Gastroesophageal sphincter (tissue), 4 donors: Measurements from ENCODE around the gene RFTN1. TPM values are rescaled to one million over a fixed set of nuclear protein-coding genes. Genes with fewer than 3 reads are reported as not detected.

ENCODE experiments used
- ATAC-seq: fragments of 150-250 bp; one replicate; pipeline ENCODE4 v1.9.1; 2016; ENCODE audit warnings: mild to moderate bottlenecking, moderate library complexity
- H3K27ac ChIP-seq, 4 donors: fragments of 200-600 bp; sonication (generic) in 3 of 4; 1 replicate in 3 of 4; 2 replicates in 1 of 4; pipeline ENCODE4 v1.5.1; 2016 to 2019
- H3K27me3 ChIP-seq: fragments of 200-600 bp; sonication (generic); one replicate; pipeline ENCODE4 v1.5.1; 2019
- H3K36me3 ChIP-seq, 2 donors: fragments of 200-600 bp; sonication (generic); one replicate each; pipeline ENCODE4 v1.5.1; 2019; ENCODE audit warnings: control low read depth in 1 of 2
- H3K4me1 ChIP-seq, 3 donors: fragments of 200-600 bp; sonication (generic); 1 replicate in 2 of 3; 2 replicates in 1 of 3; pipeline ENCODE4 v1.5.1; 2016 to 2019; ENCODE audit warnings: control low read depth in 2 of 3
- H3K4me3 ChIP-seq, 2 donors: fragments of 200-600 bp; sonication (generic); one replicate each; pipeline ENCODE4 v1.5.1; 2019; ENCODE audit warnings: mild to moderate bottlenecking in 1 of 2, moderate library complexity in 1 of 2
- H3K9me3 ChIP-seq, 3 donors: fragments of 200-600 bp; sonication (generic); one replicate each; pipeline ENCODE4 v1.5.1; 2017 to 2019; ENCODE audit warnings: control low read depth in 2 of 3
- CTCF ChIP-seq, 4 experiments: fragments of 200-600 bp in 2 of 4; fragments of 450-650 bp in 2 of 4; sonication (generic) in 1 of 4; IDR thresholded peaks; one replicate each; pipeline ENCODE4 v1.5.1; 2017 to 2019; ENCODE audit warnings: antibody characterized with exemption in 4 of 4, mild to moderate bottlenecking in 2 of 4, moderate library complexity in 2 of 4
- EP300 ChIP-seq: sonication (generic); formaldehyde crosslinking; IDR thresholded peaks from one replicate; pipeline ENCODE4 v1.6.1; 2017; ENCODE audit warnings: antibody characterized with exemption, mild to moderate bottlenecking
- POLR2A ChIP-seq, 2 donors: fragments of 450-650 bp; IDR thresholded peaks; one replicate each; pipeline ENCODE4 v1.6.1; 2017; ENCODE audit warnings: antibody characterized with exemption in 2 of 2, mild to moderate bottlenecking in 2 of 2, moderate library complexity in 1 of 2
- POLR2AphosphoS5 ChIP-seq: sonication (generic); formaldehyde crosslinking; IDR thresholded peaks from one replicate; pipeline ENCODE4 v1.6.1; 2017; ENCODE audit warnings: antibody characterized with exemption
- WGBS, 2 donors: methylation state at CpG; one replicate each; pipeline ENCODE4 v1.1.5; 2018; ENCODE audit warnings: low coverage in 1 of 2; 5-methylcytosine and 5-hydroxymethylcytosine counted together
- total RNA-seq, 4 donors: library from RNA; depleted of rRNA; stranded (reverse); fragments of >200 nt; gene quantifications; one replicate each; pipeline ENCODE4 v1.1.0, GENCODE V29; 2016

The RFTN1 gene
- total RNA-seq, 4 donors from 2014 or later, result 30.6 to 110 (median 68.2) TPM

- no peak for ATAC-seq
- Histone ChIP-seq H3K27me3 (no peaks in the 10 kb centered on the region), H3K36me3 (peaks cover 0 to 25% of the 10 kb centered on the region in 2 donors), H3K4me1 (peaks cover 0 to 57% (median 20%) of the 10 kb centered on the region in 3 donors), H3K27ac (peak overlapping the region; percentile 61 to 86 (median 78)), H3K9me3 (peaks cover 0 to 16% (median 0%) of the 10 kb centered on the region in 3 donors), H3K4me3 (no peak overlapping the region)
- TF ChIP-seq POLR2AphosphoS5 (no peak), CTCF (IDR thresholded peaks at IDR 0.05) (no peak), POLR2A (IDR thresholded peaks at IDR 0.05) (no peak), EP300 (no peak)
- 58 to 86% methylated on average over 3 to 9 of the region's 14 CpGs for WGBS, 2 donors
Measured at GRCh38 chr3:16335772-16336645, 177.5 kb downstream of the RFTN1 start.

GRCh38 chr3:16335333-16335732, 178.2 kb downstream of the RFTN1 start:
- H3K9me3 ChIP-seq, result peaks cover 0 to 18% (median 0%) of the 10 kb centered on the region in 3 donors
- TF ChIP-seq POLR2AphosphoS5, result no peak
- TF ChIP-seq EP300, result no peak
- no peak for TF ChIP-seq CTCF (IDR thresholded peaks at IDR 0.05)
- TF ChIP-seq POLR2A (IDR thresholded peaks at IDR 0.05), result no peak
- peaks cover 0 to 57% (median 20%) of the 10 kb centered on the region in 3 donors for H3K4me1 ChIP-seq
- ATAC-seq, result no peak
- peaks cover 0 to 28% of the 10 kb centered on the region in 2 donors for H3K36me3 ChIP-seq
- no peaks in the 10 kb centered on the region for H3K27me3 ChIP-seq
- peak overlapping the region; percentile 61 to 86 (median 78) for H3K27ac ChIP-seq
- no peak overlapping the region for H3K4me3 ChIP-seq
- 45 to 72% methylated on average over 3 to 5 of the region's 5 CpGs for WGBS, 2 donors

- peaks cover 0 to 57% (median 20%) of the 10 kb centered on the region in 3 donors for H3K4me1 ChIP-seq
- peak overlapping the region; percentile 61 to 86 (median 78) for H3K27ac ChIP-seq
- H3K36me3 ChIP-seq, result peaks cover 0 to 31% of the 10 kb centered on the region in 2 donors
- 21 to 52% methylated on average over 4 of the region's 4 CpGs for WGBS, 2 donors
- TF ChIP-seq POLR2A (IDR thresholded peaks at IDR 0.05), result no peak
- H3K27me3 ChIP-seq, result no peaks in the 10 kb centered on the region
- peaks cover 0 to 18% (median 0%) of the 10 kb centered on the region in 3 donors for H3K9me3 ChIP-seq
- H3K4me3 ChIP-seq, result no peak overlapping the region
- peak; percentile 50 for ATAC-seq
Measured at GRCh38 chr3:16334909-16335308, 178.6 kb downstream of the RFTN1 start.

- no peak overlapping the region for H3K4me3 ChIP-seq
- TF ChIP-seq EP300 (no peak), CTCF (IDR thresholded peaks at IDR 0.05) (no peak), POLR2AphosphoS5 (no peak), POLR2A (IDR thresholded peaks at IDR 0.05) (no peak)
- peaks cover 0 to 38% (median 6%) of the 10 kb centered on the region in 3 donors for H3K4me1 ChIP-seq
- H3K27me3 ChIP-seq, result no peaks in the 10 kb centered on the region
- 67 to 80% methylated on average over 1 of the region's 1 CpG for WGBS, 2 donors
- H3K27ac ChIP-seq, result peak overlapping the region in 3 of 4 donors; percentile 52 to 86 (median 73)
- H3K9me3 ChIP-seq, result peaks cover 0 to 18% (median 0%) of the 10 kb centered on the region in 3 donors
- ATAC-seq, result peak; percentile 44
- H3K36me3 ChIP-seq, result peaks cover 0 to 36% of the 10 kb centered on the region in 2 donors
Measured at GRCh38 chr3:16332904-16333426, 180.5 kb downstream of the RFTN1 start.

GRCh38 chr3:16331319-16331883, 182.1 kb downstream of the RFTN1 start:
- ATAC-seq, result no peak
- H3K36me3 ChIP-seq, result peaks cover 0 to 26% of the 10 kb centered on the region in 2 donors
- H3K4me1 ChIP-seq, result peaks cover 0 to 39% (median 9%) of the 10 kb centered on the region in 3 donors
- peaks cover 0 to 18% (median 0%) of the 10 kb centered on the region in 3 donors for H3K9me3 ChIP-seq
- peak overlapping the region in 1 of 4 donors; percentile 86 for H3K27ac ChIP-seq
- no peaks in the 10 kb centered on the region for H3K27me3 ChIP-seq
- 95 to 100% methylated on average over 3 of the region's 3 CpGs for WGBS, 2 donors
- TF ChIP-seq POLR2A (IDR thresholded peaks at IDR 0.05) (no peak), POLR2AphosphoS5 (no peak), EP300 (no peak), CTCF (IDR thresholded peaks at IDR 0.05) (no peak)
- H3K4me3 ChIP-seq, result no peak overlapping the region
